GM21447 (cell line): Measurements from ENCODE around the gene VWDE.
"Not testable (repeated sequence)": the region's sequence is repeated elsewhere in the genome, so short reads cannot be mapped to it uniquely, and the experiment has no call there.

Source experiments
- ATAC-seq: cut with Tn5 transposase; IDR thresholded peaks from one replicate; pipeline ENCODE4 v1.9.1; 2021; ENCODE audit not compliant: unreplicated experiment

VWDE gene

DNA sequence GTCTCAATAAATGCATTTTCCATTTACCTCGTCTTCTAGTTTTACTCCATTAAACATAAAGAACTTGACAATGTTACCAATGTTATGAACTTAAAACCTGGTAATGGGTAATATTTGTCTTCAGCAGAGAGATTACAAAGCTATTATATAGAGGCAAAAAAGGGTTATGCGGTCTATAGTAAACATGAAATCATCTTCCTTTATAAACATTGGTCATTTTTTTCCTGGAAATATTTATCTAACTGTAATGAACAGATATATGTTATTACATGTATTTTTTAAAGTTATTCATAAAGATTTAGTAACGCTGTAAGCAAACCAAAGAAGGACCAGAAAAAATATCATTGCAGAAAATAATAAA lies 1.3 kb downstream of the VWDE start:
- no peak for ATAC-seq

DNA sequence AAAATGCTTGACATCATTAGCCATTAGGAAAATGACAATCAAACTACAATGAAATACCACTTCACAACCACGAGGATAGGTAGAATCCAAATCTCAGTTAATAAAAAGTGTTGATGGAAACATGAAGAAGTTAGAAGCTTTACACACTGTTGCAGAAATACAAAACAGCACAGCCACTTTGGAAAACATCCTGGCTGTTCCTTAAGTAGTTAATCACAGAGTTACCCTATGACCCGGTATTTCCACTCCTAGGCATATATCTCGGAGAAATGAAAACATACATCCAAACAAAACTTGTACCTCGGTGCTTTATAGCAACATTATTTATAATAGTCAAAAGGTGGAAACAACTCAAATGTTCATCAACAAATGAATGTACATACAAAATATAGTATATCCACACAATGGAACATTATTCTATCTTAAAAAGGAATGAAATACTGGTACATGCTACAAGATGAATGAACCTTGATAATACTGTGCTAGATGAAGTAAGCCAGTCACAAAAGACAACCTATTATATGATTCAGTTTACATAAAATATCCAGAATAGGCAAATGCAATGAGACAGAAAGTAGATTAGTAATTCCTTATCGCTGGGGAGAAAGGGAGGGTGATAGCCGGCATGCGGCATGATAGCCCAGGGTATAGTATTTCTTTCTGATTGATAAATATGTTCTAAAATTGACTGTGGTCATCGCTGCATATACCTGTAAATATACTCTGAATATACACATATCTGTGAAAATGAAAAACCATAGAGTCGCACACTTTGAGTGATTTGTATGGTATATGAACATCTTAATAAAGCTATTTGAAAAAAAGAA lies 1.9 kb downstream of the VWDE start:
- ATAC-seq = no peak

DNA sequence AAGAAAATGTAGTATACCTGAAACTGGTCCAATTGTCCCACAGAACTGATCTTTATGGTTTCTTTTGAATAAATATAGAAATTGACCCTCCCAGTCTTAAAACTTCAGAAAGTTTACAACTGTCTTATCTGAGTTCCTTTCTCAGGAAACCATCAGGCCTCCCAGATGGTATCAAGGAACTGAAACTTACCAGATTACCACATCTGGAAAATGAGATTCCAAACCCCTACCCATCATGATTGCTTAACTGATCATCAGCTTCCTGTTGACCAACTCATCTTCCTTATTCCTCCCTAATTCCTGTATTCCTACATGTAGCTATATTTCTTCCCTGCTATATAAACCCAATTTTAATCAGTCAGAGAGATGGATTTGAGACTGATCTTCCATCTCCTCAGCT lies 5.5 kb downstream of the VWDE start:
- no peak for ATAC-seq

DNA sequence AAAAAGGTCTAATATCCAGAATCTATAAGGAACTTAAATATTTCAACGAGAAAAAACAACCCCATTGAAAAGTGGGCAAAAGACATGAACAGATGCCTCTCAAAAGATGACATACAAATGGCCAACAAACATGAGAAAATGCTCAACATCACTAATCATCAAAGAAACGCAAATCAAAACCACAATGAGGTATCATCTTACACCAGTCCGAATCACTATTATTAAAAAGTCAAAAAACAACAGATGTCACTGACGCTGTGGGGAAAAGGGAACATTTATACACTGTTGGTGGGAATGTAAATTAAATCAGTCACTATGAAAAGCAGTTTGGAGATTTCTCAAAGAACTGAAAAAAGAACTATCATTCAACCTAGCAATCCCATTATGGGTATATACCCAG lies 6.0 kb downstream of the VWDE start:
- no peak for ATAC-seq

DNA sequence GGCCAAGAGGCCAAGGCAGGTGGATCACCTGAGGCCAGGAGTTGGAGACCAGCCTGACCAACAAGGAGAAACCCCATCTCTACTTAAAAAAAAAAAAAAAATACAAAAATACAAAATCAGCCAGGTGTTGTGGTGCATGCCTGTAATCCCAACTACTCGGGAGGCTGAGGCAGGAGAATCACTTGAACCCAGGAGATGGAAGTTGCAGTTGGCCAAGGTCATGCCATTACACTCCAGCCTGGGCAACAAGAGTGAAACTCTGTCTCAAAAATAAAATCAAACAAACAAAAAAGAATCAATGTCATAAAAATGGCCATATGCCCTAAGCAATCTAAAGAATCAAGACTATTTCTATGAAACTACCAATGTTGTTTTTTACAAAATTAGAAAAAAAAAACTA lies 7.0 kb downstream of the VWDE start:
- ATAC-seq = not testable (repeated sequence)

DNA sequence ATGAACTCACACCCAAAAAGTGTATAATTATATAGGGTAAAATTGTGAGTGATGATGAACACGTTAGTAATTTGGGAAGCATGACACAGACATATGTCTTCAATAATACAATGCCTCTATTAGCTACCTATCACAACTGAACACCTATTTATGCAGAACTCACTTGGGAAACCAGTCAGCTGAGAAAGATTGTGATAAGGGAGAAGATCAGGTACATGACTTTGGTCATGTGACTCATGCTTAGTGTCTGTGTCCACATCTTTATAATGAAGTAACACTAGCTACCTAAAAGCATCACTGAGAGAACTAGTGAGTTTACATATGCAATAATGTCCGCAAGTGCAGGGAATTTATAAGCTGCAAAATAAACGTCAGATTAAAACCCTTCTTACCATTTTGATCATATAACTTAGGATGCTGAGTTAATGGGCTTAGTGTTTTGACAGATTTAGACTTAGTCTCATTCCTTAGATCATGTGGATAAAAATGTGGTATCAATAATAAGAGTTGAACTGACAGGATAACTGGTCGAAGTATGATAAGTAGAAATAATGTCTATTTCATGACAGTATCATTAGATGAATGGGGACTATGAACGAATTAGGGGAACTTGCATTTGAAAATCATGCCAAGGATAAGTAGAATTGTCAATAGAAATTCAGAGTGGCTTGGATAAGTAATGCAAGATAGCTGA lies 11.6 kb downstream of the VWDE start:
- ATAC-seq = no peak

DNA sequence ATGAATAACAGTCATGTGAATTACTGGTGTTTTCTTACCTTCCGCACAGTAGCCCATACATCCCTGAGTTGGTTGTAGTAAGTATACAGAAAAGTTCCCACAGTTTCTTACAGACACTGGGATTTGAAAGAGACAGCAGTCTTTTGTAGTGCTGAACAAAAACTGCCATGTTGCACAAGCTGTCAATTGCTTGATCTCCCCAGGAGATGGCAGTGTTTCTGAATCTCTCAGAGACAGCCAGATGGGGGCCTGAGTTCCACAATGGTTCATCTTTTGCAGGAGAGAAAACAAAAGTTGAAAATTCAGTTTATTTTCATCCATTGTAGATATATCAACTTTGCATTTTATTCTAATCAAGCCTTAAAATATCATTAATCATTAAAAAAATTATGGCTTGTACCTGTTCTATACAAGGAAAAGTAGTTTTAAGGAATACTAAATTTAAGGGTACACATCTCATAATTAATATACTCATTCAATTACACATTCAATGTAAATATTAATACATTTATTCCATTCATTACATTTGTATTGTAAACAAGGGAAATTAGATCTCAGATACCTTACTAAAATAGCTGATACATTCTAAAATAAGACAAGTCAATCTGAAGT lies 14.5 kb downstream of the VWDE start:
- peak; percentile 98 for ATAC-seq

DNA sequence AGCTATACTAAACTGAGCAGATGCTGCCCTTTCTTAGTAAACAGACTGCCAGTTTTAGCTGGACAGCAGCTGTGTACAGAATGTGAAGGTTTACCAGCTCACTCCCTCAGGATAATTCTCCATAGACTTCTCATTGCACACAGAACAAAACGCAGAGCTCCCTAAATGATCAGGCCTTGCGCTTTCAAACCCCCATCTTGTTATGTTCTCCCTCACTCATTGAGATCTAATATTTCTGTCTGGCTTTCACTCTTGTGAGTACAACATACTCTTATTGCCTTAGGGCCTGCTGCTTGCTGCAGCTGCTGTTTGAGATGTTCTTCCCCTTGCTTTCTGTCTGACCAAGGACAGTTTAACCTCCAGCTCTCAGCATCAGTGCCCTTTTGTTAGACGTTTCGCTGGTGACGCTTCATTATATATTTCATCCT lies 17.3 kb downstream of the VWDE start:
- ATAC-seq = no peak

DNA sequence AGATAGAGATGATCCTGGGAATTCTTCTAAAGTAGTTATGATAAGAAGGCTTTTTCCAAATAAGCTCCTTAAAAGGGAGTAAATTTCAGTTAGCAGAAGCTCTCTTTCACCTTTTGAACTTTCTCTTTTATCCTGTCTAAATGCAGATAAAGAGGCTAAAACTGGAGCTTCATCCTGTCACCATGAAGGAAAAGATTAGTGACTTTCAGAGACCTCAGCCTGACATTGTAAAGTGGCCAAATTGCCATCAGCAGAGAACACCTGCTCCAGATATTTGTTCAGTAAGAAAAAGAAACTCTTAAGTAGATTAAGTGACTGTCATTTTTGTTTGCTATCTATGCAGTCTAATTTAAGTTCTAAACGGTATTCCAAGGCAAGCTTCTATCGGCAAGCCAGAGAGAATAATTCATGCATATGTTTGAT lies 18.3 kb downstream of the VWDE start:
- no peak for ATAC-seq

DNA sequence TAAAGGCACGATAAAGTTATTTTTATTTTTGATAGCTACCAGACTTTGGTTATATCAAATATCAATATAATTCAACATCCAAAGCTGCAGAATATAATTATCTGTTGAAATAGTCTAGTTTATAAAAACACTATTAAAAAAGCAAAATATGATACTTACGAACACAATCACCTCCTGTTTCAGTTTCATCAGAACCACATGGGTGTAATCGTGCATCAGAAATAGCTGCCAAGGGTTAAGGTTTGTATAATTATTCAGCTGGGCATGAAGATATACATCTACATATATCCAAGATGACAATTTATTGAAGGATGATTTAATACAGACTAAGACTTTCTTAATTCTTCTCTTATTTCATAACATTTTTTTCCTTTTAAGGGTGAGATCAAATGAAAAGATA lies 20.3 kb downstream of the VWDE start:
- no peak for ATAC-seq

DNA sequence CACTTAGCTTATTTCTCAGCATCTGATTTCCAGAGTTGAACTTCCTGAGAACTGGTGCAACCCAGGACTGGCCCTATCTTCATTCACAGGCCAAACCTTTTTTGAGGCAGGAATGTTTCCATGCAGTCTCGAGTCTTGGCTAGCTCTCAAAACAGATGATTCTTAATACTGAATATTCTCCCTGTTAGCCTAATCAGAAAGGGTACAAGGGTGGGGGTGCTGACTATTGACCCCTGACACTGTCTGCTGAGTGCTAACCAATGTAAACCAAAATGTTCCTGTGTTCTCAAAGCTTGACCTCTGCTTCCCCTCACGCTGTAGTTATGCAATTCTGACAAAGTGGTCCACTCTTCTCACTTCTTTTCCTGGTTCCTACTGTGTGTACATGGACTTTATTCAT lies 25.3 kb downstream of the VWDE start:
- no peak for ATAC-seq

DNA sequence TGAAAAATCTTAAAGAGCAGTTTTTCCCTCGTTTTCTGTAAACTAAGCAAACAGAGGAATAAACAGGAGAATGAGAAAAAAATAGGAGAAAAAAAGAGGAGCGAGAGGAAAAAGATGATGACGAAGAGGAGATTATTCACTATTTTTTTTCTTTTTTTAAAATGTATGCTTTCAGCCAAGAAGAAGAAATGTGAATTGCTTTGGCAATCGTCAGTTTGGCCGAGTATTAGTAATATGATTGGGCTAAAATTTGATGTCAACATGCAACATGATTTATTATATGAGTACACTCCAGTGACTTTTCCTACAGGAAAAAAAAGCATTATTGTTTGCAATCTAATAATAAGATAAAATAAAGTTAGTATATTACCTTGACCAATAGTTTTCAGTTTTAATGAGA lies 26.3 kb downstream of the VWDE start:
- no peak for ATAC-seq

DNA sequence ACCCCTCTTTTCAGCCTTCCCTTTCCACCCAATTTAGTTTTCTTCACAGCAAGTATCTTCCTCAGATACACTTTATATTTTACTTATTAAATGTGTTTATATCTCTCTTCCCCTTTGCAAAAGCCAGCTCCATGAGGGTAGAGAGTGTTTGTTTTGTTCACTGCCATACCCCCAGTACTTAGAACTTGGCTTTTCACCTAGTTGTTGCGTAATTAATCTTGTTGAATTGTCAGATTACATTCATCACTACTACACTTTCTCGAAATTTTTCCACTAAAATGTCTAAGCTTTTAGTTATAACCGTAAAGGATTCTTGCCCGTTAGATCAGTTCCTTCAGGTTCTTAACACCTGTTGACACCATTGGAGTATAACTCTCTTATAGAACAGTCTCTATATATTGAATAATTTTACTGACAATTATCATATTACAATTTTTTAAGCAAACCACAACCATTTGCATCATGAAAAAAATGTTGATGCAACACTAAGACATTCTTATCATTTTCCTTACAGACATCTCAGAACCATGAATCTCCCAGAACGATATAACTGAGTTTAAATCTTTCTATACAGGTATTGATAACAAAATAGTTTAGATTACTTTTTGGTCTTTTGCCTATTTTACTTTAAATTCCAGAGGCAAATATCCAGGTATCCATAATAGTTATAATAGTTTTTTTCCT lies 29.9 kb downstream of the VWDE start:
- ATAC-seq = no peak

DNA sequence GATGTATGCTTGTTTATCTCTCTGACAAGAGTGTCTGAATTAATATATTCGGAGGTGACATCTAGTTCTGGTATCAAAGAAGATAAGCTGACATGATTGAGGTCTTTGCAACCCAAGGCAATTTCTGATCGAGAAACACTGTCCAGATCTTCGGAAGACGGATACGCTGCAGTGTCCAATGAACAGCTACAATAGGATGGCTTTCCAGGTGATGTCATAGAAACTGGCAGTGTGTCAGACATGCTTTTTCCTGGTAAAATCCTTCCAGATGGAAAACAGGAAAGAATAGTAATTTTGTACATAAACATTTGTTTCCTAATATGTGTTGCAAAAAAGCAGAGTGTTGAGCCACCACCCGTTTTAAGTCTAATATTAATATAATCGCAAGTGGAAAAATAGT lies 33.4 kb downstream of the VWDE start:
- no peak for ATAC-seq

DNA sequence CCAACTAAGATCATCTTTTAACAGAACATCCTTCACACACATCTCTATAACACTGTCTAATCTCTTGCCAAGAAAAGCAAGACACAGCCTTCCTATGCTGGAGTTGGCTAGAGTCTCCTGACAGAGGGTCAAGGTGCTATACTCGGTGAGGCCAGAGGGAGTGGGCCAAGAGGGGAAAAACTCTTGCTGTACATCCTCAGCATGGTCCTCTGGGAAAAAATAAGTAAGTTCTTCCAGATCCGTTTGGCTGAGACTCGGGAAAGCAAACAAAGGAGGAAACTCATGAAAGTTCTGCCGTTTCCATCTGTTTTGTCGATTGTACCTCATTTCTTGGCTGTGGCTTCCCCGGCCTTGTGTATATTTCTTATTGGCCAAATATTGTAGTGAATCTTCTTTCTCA lies 33.9 kb downstream of the VWDE start:
- no peak for ATAC-seq

DNA sequence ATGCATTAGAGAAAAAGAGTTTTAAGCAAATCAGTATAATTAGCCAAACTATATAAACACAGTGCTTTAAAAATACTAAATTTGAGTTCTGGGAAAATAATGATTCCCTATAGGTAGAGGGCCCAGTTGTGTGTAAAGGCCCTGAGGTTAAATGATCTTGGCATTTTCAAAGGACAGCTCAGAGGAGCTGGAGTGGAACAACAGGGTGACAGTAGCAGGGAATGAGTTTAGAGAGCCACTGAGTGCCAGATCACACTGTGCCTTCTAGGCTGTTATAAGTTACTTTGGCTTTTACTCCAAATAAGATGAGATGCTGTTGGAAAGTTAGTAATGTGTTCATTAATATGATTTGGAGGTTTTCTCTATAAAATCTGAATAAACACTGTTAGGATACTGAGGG lies 34.6 kb downstream of the VWDE start:
- no peak for ATAC-seq

DNA sequence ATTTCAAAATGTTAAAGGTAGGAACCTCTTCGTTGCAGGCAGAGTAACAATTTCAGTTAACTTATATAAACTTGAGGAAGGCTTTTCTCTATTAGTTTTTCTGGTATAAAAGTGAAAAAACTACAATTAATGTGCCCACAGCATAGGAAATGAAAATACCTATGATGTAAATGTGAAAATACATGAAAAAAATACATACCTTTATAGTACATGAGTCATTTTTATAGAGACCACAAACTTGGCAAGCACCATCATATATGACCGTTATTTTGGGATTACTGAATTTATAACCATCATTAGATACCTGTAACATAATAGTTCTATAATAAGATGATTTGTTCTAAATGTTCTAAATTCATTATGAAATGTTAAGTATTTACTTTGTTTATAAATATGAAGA lies 42.7 kb downstream of the VWDE start:
- no peak for ATAC-seq

DNA sequence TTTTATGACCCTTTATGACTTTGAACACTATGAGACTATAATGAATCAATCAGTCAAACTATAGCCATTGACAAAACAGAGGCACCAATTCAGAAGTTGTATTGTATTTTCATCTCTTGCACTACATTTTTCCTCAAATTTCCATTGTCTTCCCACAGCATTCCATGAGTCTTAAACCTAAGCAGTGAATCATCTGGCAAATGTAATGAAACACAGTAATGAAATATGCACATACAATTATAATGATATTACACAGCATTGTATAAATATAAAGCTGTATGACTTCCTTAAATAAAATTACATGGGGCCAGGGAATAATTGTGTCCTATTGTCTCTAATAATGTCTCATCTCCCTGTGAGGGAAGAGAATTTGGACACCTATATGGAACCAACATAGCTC lies 45.0 kb downstream of the VWDE start:
- no peak for ATAC-seq

DNA sequence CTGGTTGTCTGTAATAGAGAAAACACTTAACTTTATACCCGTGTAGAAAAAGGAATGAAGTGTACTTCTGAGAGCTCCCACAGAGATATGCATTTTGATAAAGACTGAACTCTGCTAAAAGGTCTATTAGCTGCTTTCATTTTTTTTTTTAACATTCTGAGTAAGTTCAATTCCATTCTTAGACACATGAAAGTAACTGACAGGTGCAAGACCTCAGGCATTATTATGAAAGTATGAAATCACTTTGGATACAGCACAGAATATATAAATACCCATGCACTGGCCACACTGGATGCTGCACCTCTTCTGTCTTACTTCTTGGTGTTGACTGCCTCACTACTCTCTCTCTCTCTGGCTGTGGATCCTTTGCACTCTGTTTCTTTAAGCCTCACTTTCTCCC lies 46.2 kb downstream of the VWDE start:
- no peak for ATAC-seq

DNA sequence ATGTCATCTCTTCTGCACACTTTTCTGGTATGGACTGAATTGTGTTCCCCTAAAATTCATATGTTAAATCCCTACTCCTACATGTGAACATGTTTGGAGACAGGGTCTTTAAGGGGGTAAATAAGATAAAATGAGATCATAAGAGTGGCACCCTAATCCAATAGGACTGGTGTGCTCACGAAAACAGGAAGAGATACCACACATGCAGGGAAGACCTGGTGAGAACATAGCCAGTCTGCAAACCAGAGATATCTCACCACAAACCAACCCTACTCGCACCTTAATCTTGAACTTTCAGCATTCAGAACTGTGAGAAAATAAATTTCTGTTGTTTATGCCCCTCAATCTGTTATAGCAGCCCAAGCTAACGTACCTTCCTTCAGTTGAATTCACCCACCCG lies 51.8 kb downstream of the VWDE start:
- no peak for ATAC-seq

DNA sequence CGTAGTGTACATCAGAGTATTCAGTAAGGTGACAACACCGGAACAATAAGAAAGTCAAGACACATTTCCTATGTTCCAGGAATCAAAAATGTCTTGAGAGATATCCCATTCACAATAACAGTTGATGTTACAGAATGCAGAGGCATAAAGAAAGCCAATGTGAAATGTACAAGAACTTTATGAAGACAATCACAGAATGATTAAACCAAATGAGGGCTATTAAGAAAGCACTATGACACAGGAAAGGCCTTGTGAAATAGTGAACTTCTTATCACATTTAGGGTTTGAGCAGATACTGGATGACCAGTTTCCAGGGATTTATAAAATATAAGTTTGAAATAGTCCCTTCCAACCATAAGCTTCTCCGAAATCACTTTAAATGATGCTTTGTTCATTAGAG lies 52.7 kb downstream of the VWDE start:
- ATAC-seq = no peak

DNA sequence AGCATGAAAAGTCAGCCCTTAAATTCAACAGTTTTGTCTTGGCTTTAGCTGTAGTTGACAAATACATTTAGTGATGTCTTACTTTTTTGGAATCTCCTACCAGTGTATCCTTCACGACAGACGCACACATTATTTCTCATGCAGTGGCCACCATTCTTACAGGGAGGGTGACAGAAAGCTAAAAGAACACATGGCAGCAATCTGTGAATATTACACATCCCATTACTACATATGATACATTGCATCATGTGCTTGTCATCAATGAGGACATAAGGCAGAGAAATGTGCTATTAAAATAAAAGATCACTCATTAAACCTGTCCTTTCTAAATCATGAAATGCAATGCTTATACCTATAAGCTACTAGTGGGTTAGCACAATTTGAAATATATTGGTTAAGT lies 66.6 kb downstream of the VWDE start:
- ATAC-seq = no peak
